ENCODE measurements around the gene TCP11. TPM values are rescaled to one million over a fixed set of nuclear protein-coding genes. Genes with fewer than 3 reads are reported as not detected.

Gene TCP11
- total and polyA plus RNA-seq, 5 experiments from 2014 or later: not detected

GRCh38 chr6:35152067-35152707 is 11.0 kb upstream of the TCP11 start:
- H3K27me3 Mint-ChIP-seq: peaks cover 0 to 9% (median 4%) of the 10 kb centered on the region in 5 donors
- no peaks in the 10 kb centered on the region for H3K4me1 Mint-ChIP-seq
- DNase-seq (no peak), ATAC-seq (no peak)
- H3K4me3 Mint-ChIP-seq: no peak overlapping the region
- no peak overlapping the region for H3K27ac Mint-ChIP-seq
- H3K36me3 Mint-ChIP-seq: no peaks in the 10 kb centered on the region
- no peaks in the 10 kb centered on the region for H3K9me3 Mint-ChIP-seq
- POLR2A ChIA-PET: interaction anchor here (0.6 kb wide), 1 partner anchor 1879 kb away, joined by 3 read pairs; no protein-coding TSS in a partner anchor

- Mint-ChIP-seq H3K27ac (no peak overlapping the region), H3K27me3 (peaks cover 0 to 9% (median 4%) of the 10 kb centered on the region in 5 donors), H3K36me3 (no peaks in the 10 kb centered on the region), H3K9me3 (no peaks in the 10 kb centered on the region), H3K4me1 (no peaks in the 10 kb centered on the region), H3K4me3 (no peak overlapping the region)
- DNase-seq (no peak), ATAC-seq (no peak)
- POLR2A ChIA-PET: no interaction called here
Observed at GRCh38 chr6:35151466-35151865, 10.3 kb upstream of the TCP11 start.

GRCh38 chr6:35149891-35150566 is 8.9 kb upstream of the TCP11 start:
- Mint-ChIP-seq H3K27me3 (peaks cover 0 to 7% (median 4%) of the 10 kb centered on the region in 5 donors), H3K4me1 (no peaks in the 10 kb centered on the region), H3K36me3 (no peaks in the 10 kb centered on the region), H3K27ac (no peak overlapping the region), H3K4me3 (no peak overlapping the region), H3K9me3 (no peaks in the 10 kb centered on the region)
- DNase-seq (no peak), ATAC-seq (no peak)
- POLR2A ChIA-PET: no interaction called here

GRCh38 chr6:35148167-35148741 is 7.1 kb upstream of the TCP11 start:
- no peaks in the 10 kb centered on the region for H3K9me3 Mint-ChIP-seq
- no peaks in the 10 kb centered on the region for H3K4me1 Mint-ChIP-seq
- H3K36me3 Mint-ChIP-seq: no peaks in the 10 kb centered on the region
- POLR2A ChIA-PET: no interaction called here
- no peak for DNase-seq
- no peak for ATAC-seq
- no peak overlapping the region for H3K4me3 Mint-ChIP-seq
- peaks cover 0 to 6% (median 4%) of the 10 kb centered on the region in 5 donors for H3K27me3 Mint-ChIP-seq
- H3K27ac Mint-ChIP-seq: peak overlapping the region in 1 of 10 donors; percentile 7

GRCh38 chr6:35147486-35147885 is 6.3 kb upstream of the TCP11 start:
- Mint-ChIP-seq H3K9me3 (no peaks in the 10 kb centered on the region), H3K36me3 (no peaks in the 10 kb centered on the region), H3K27ac (no peak overlapping the region), H3K27me3 (peaks cover 0 to 6% (median 5%) of the 10 kb centered on the region in 5 donors), H3K4me3 (no peak overlapping the region), H3K4me1 (no peaks in the 10 kb centered on the region)
- POLR2A ChIA-PET: no interaction called here
- ATAC-seq (no peak), DNase-seq (no peak)

- H3K9me3 Mint-ChIP-seq: no peaks in the 10 kb centered on the region
- peaks cover 0 to 7% (median 6%) of the 10 kb centered on the region in 5 donors for H3K27me3 Mint-ChIP-seq
- ATAC-seq (no peak), DNase-seq (no peak)
- no peak overlapping the region for H3K27ac Mint-ChIP-seq
- POLR2A ChIA-PET: no interaction called here
- H3K36me3 Mint-ChIP-seq: no peaks in the 10 kb centered on the region
- H3K4me3 Mint-ChIP-seq: no peak overlapping the region
- no peaks in the 10 kb centered on the region for H3K4me1 Mint-ChIP-seq
Observed at GRCh38 chr6:35147026-35147425, 5.9 kb upstream of the TCP11 start.

GRCh38 chr6:35146453-35146852 is 5.3 kb upstream of the TCP11 start:
- Mint-ChIP-seq H3K36me3 (no peaks in the 10 kb centered on the region), H3K4me3 (no peak overlapping the region), H3K4me1 (peaks cover 0 to 2% (median 2%) of the 10 kb centered on the region in 4 donors), H3K27me3 (peaks cover 0 to 10% (median 8%) of the 10 kb centered on the region in 5 donors), H3K27ac (peak overlapping the region in 1 of 10 donors; percentile 4), H3K9me3 (no peaks in the 10 kb centered on the region)
- no peak for ATAC-seq
- no peak for DNase-seq
- POLR2A ChIA-PET: no interaction called here

- POLR2A ChIA-PET: no interaction called here
- H3K4me3 Mint-ChIP-seq: no peak overlapping the region
- peaks cover 1 to 4% (median 3%) of the 10 kb centered on the region in 4 donors for H3K4me1 Mint-ChIP-seq
- H3K36me3 Mint-ChIP-seq: no peaks in the 10 kb centered on the region
- ATAC-seq: no peak
- no peaks in the 10 kb centered on the region for H3K9me3 Mint-ChIP-seq
- DNase-seq: no peak
- H3K27me3 Mint-ChIP-seq: peaks cover 1 to 11% (median 8%) of the 10 kb centered on the region in 5 donors
- peak overlapping the region in 1 of 10 donors; percentile 37 for H3K27ac Mint-ChIP-seq
Observed at GRCh38 chr6:35145757-35146156, 4.6 kb upstream of the TCP11 start.

- Mint-ChIP-seq H3K4me3 (peak overlapping the region in 3 of 10 donors; percentile 16 to 54 (median 29)), H3K27me3 (peaks cover 9 to 16% (median 10%) of the 10 kb centered on the region in 5 donors), H3K36me3 (no peaks in the 10 kb centered on the region), H3K9me3 (no peaks in the 10 kb centered on the region), H3K27ac (no peak overlapping the region), H3K4me1 (peaks cover 8 to 13% (median 11%) of the 10 kb centered on the region in 4 donors)
- ATAC-seq (no peak), DNase-seq (no peak)
- POLR2A ChIA-PET: no interaction called here
Observed at GRCh38 chr6:35142588-35143569, 1.7 kb upstream of the TCP11 start.

- H3K27me3 Mint-ChIP-seq: peaks cover 9 to 16% (median 10%) of the 10 kb centered on the region in 5 donors
- peak overlapping the region in 9 of 10 donors; percentile 7 to 77 (median 57) for H3K4me3 Mint-ChIP-seq
- POLR2A ChIA-PET: no interaction called here
- ATAC-seq: peak in 1 of 2 donors; percentile 11
- H3K9me3 Mint-ChIP-seq: no peaks in the 10 kb centered on the region
- peak overlapping the region in 3 of 10 donors; percentile 19 to 72 (median 63) for H3K27ac Mint-ChIP-seq
- H3K36me3 Mint-ChIP-seq: no peaks in the 10 kb centered on the region
- no peak for DNase-seq
- peaks cover 8 to 13% (median 11%) of the 10 kb centered on the region in 4 donors for H3K4me1 Mint-ChIP-seq
Observed at GRCh38 chr6:35140639-35141006, 516 bp downstream of the TCP11 start.

GRCh38 chr6:35139924-35140638 is 1.1 kb downstream of the TCP11 start:
- Mint-ChIP-seq H3K27ac (peak overlapping the region in 3 of 10 donors; percentile 18 to 63 (median 19)), H3K4me3 (peak overlapping the region in 8 of 10 donors; percentile 53 to 77 (median 60)), H3K4me1 (peaks cover 8 to 13% (median 11%) of the 10 kb centered on the region in 4 donors), H3K27me3 (peaks cover 9 to 16% (median 10%) of the 10 kb centered on the region in 5 donors), H3K36me3 (no peaks in the 10 kb centered on the region), H3K9me3 (no peaks in the 10 kb centered on the region)
- POLR2A ChIA-PET: interaction anchor here (0.6 kb wide), 1 partner anchor 698 kb away, joined by 4 read pairs; no protein-coding TSS in a partner anchor
- DNase-seq (peak in 9 of 10 donors; percentile 22 to 57 (median 41)), ATAC-seq (peak; percentile 50 to 58)

GRCh38 chr6:35139470-35139869 is 1.7 kb downstream of the TCP11 start:
- Mint-ChIP-seq H3K4me1 (peaks cover 8 to 13% (median 11%) of the 10 kb centered on the region in 4 donors), H3K27me3 (peaks cover 9 to 16% (median 10%) of the 10 kb centered on the region in 5 donors), H3K27ac (no peak overlapping the region), H3K4me3 (no peak overlapping the region), H3K36me3 (no peaks in the 10 kb centered on the region), H3K9me3 (no peaks in the 10 kb centered on the region)
- POLR2A ChIA-PET: interaction anchor here (0.6 kb wide), 1 partner anchor 697 kb away, joined by 4 read pairs; no protein-coding TSS in a partner anchor
- DNase-seq: no peak
- no peak for ATAC-seq
